Stomach smooth muscle (tissue), 2 donors: ENCODE results near the gene THBD.

Source experiments
- H3K27ac ChIP-seq: one replicate; pipeline ENCODE4 v1.7.0; 2013; ENCODE audit warnings: mild to moderate bottlenecking, low read length, inconsistent platforms
- H3K27me3 ChIP-seq, 2 donors: one replicate each; pipeline ENCODE4 v1.7.0; 2013; ENCODE audit warnings: low read length in 2 of 2; ENCODE audit not compliant: insufficient read depth in 2 of 2, control insufficient read depth in 1 of 2
- H3K36me3 ChIP-seq, 2 donors: one replicate each; pipeline ENCODE4 v1.7.0; 2013; ENCODE audit warnings: low read length in 2 of 2; ENCODE audit not compliant: control insufficient read depth in 2 of 2, insufficient read depth in 2 of 2
- H3K4me1 ChIP-seq: one replicate; pipeline ENCODE4 v1.7.0; 2013; ENCODE audit warnings: low read length; ENCODE audit not compliant: control insufficient read depth, insufficient read depth
- H3K4me3 ChIP-seq, 2 donors: one replicate each; pipeline ENCODE4 v1.7.0; 2013; ENCODE audit warnings: low read length in 2 of 2
- H3K9ac ChIP-seq, 2 donors: one replicate each; pipeline ENCODE4 v1.7.0; 2013; ENCODE audit warnings: low read length in 2 of 2, mild to moderate bottlenecking in 1 of 2
- H3K9me3 ChIP-seq, 2 donors: one replicate each; pipeline ENCODE4 v1.7.0; 2013; ENCODE audit warnings: low read length in 2 of 2; ENCODE audit not compliant: control insufficient read depth in 2 of 2
- donor health status: healthy.
- donor health status: Pancreatic carcinoma.

The THBD gene

GRCh38 chr20:23008667-23009066, 40.8 kb downstream of the THBD start:
- Histone ChIP-seq H3K4me1 (no peaks in the 10 kb centered on the region), H3K9ac (no peak overlapping the region), H3K9me3 (no peaks in the 10 kb centered on the region), H3K27me3 (no peaks in the 10 kb centered on the region), H3K36me3 (no peaks in the 10 kb centered on the region), H3K27ac (no peak overlapping the region), H3K4me3 (no peak overlapping the region)

GRCh38 chr20:23007886-23008655, 41.4 kb downstream of the THBD start:
- no peaks in the 10 kb centered on the region for H3K36me3 ChIP-seq
- H3K4me3 ChIP-seq: no peak overlapping the region
- H3K27ac ChIP-seq: no peak overlapping the region
- H3K4me1 ChIP-seq: no peaks in the 10 kb centered on the region
- H3K27me3 ChIP-seq: no peaks in the 10 kb centered on the region
- no peak overlapping the region for H3K9ac ChIP-seq
- H3K9me3 ChIP-seq: no peaks in the 10 kb centered on the region

- Histone ChIP-seq H3K27me3 (no peaks in the 10 kb centered on the region), H3K27ac (no peak overlapping the region), H3K9ac (no peak overlapping the region), H3K4me3 (no peak overlapping the region), H3K4me1 (no peaks in the 10 kb centered on the region), H3K36me3 (no peaks in the 10 kb centered on the region), H3K9me3 (no peaks in the 10 kb centered on the region)
These were observed 42.0 kb downstream of the THBD start for GRCh38 chr20:23007462-23007861.

GRCh38 chr20:23005776-23006175, 43.7 kb downstream of the THBD start:
- Histone ChIP-seq H3K27me3 (no peaks in the 10 kb centered on the region), H3K4me3 (no peak overlapping the region), H3K36me3 (no peaks in the 10 kb centered on the region), H3K4me1 (no peaks in the 10 kb centered on the region), H3K9me3 (no peaks in the 10 kb centered on the region), H3K27ac (no peak overlapping the region), H3K9ac (no peak overlapping the region)

- no peaks in the 10 kb centered on the region for H3K9me3 ChIP-seq
- no peak overlapping the region for H3K4me3 ChIP-seq
- H3K27ac ChIP-seq: no peak overlapping the region
- H3K27me3 ChIP-seq: no peaks in the 10 kb centered on the region
- H3K36me3 ChIP-seq: no peaks in the 10 kb centered on the region
- no peak overlapping the region for H3K9ac ChIP-seq
- no peaks in the 10 kb centered on the region for H3K4me1 ChIP-seq
These were observed 45.5 kb downstream of the THBD start for GRCh38 chr20:23003881-23004460.

DNA sequence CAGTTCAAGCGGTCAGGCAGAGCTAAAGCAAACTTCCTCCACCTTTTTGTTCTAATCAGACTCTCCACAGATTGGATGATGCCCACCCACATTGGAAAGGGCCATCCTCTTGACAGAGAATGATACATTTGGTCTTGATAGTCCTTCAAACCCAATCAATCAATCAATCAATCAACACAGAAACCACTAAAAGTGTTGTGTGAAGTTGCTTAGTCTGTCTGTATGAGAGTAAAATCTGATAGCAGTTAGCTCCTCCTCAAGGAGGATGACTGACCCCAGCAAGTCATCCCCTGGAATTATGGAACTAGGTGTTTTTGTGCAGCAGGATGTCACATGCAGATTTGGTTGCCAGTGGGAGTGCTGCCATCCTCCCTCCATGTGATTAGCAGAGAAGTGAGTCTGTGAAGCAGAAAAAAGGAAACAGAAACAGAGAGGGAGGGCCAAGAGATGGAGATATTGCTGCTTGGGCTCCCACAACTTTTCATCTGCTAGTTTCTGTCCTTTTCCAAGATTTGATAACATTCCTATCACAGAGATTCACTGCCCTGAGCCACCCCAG, 46.3 kb downstream of the THBD start:
- H3K9me3 ChIP-seq: no peaks in the 10 kb centered on the region

DNA sequence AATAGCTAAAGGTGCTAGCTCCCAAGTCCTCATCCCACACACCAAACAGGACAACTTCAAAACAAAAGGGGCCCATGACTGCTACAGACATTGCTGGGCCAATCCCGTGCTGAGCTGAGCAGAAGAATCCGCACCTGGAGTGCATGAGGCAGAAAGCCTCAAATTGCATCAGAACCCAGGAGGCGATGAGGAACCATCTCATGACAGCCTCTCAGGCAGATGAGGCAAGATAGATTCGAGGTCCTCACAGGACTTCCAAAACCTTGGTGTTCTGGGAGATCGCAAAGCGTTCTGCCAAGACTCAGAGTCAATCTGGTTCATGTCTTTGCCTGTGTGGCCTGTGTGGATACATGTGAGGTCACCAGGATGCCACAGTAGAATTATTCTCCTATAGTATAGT, 47.2 kb downstream of the THBD start:
- no peak overlapping the region for H3K4me3 ChIP-seq
- H3K4me1 ChIP-seq: no peaks in the 10 kb centered on the region
- no peaks in the 10 kb centered on the region for H3K9me3 ChIP-seq
- H3K27me3 ChIP-seq: no peaks in the 10 kb centered on the region
- H3K9ac ChIP-seq: no peak overlapping the region
- no peak overlapping the region for H3K27ac ChIP-seq
- H3K36me3 ChIP-seq: no peaks in the 10 kb centered on the region

More for the DNA sequence above, 46.3 kb downstream of the THBD start:
- no peaks in the 10 kb centered on the region for H3K27me3 ChIP-seq
- H3K9ac ChIP-seq: no peak overlapping the region
- H3K4me1 ChIP-seq: no peaks in the 10 kb centered on the region
- H3K4me3 ChIP-seq: no peak overlapping the region
- H3K27ac ChIP-seq: no peak overlapping the region
- H3K36me3 ChIP-seq: no peaks in the 10 kb centered on the region

- H3K9ac ChIP-seq: no peak overlapping the region
- H3K36me3 ChIP-seq: no peaks in the 10 kb centered on the region
- H3K9me3 ChIP-seq: no peaks in the 10 kb centered on the region
- H3K4me1 ChIP-seq: no peaks in the 10 kb centered on the region
- no peaks in the 10 kb centered on the region for H3K27me3 ChIP-seq
- H3K4me3 ChIP-seq: no peak overlapping the region
- no peak overlapping the region for H3K27ac ChIP-seq
These were observed 49.1 kb downstream of the THBD start for GRCh38 chr20:23000232-23000947.

- no peak overlapping the region for H3K27ac ChIP-seq
- H3K9ac ChIP-seq: no peak overlapping the region
- no peaks in the 10 kb centered on the region for H3K36me3 ChIP-seq
- no peaks in the 10 kb centered on the region for H3K27me3 ChIP-seq
- no peaks in the 10 kb centered on the region for H3K9me3 ChIP-seq
- no peaks in the 10 kb centered on the region for H3K4me1 ChIP-seq
- H3K4me3 ChIP-seq: no peak overlapping the region
These were observed 49.7 kb downstream of the THBD start for GRCh38 chr20:22999756-23000155.

GRCh38 chr20:22998476-22998875, 51.0 kb downstream of the THBD start:
- Histone ChIP-seq H3K36me3 (no peaks in the 10 kb centered on the region), H3K4me3 (no peak overlapping the region), H3K27me3 (no peaks in the 10 kb centered on the region), H3K27ac (no peak overlapping the region), H3K9me3 (no peaks in the 10 kb centered on the region), H3K9ac (no peak overlapping the region), H3K4me1 (no peaks in the 10 kb centered on the region)
